HFFc6 (cell line): ENCODE measurements around the gene FRY. TPM values are rescaled to one million over a fixed set of nuclear protein-coding genes. Genes with fewer than 3 reads are reported as not detected.

Experiments
- DNase-seq: peaks from one replicate; pipeline ENCODE4 v3.0.0-alpha.2; 2018
- H3K27ac Mint-ChIP-seq: 2 replicates; pipeline ENCODE4 v1.8.0; 2020; ENCODE audit warnings: mild to moderate bottlenecking, mixed read lengths
- H3K27me3 Mint-ChIP-seq: 2 replicates; pipeline ENCODE4 v1.8.0; 2021; ENCODE audit warnings: mild to moderate bottlenecking, moderate library complexity, mixed read lengths; ENCODE audit not compliant: insufficient read depth
- H3K36me3 Mint-ChIP-seq: 2 replicates; pipeline ENCODE4 v1.8.0; 2021; ENCODE audit warnings: low read depth, mixed read lengths
- H3K4me1 Mint-ChIP-seq: 2 replicates; pipeline ENCODE4 v1.8.0; 2020; ENCODE audit warnings: low read depth, mixed read lengths
- H3K4me3 Mint-ChIP-seq: 2 replicates; pipeline ENCODE4 v1.8.0; 2020; ENCODE audit warnings: mild to moderate bottlenecking, moderate library complexity, mixed read lengths
- H3K9me3 Mint-ChIP-seq: 2 replicates; pipeline ENCODE4 v1.8.0; 2020; ENCODE audit warnings: mild to moderate bottlenecking, mixed read lengths
- CTCF ChIP-seq: fragments of 200-600 bp; sonication (generic); IDR thresholded peaks from 2 replicates; pipeline ENCODE4 v1.5.0; 2021; ENCODE audit warnings: antibody characterized with exemption, mild to moderate bottlenecking
- total RNA-seq, 6 experiments: library from RNA; stranded (reverse); fragmentation: NEBNext Ultra II Directional; extraction: Animal tissue kit (Norgen Biotek cat#: 25700); gene quantifications; 2 replicates in 1 of 6; 3 replicates in 5 of 6; pipeline ENCODE4 v1.2.3, GENCODE V29; 2021

Gene FRY
- total RNA-seq, 6 experiments from 2014 or later: 12.3 to 19.2 (median 13.8) TPM

- Mint-ChIP-seq H3K4me3 (no peak overlapping the region), H3K4me1 (peaks cover 16% of the 10 kb centered on the region), H3K36me3 (peaks cover 8% of the 10 kb centered on the region), H3K27me3 (no peaks in the 10 kb centered on the region), H3K9me3 (no peaks in the 10 kb centered on the region), H3K27ac (no peak overlapping the region)
- DNase-seq: no peak
- TF ChIP-seq CTCF: no peak
These were observed 200.7 kb downstream of the FRY start for GRCh38 chr13:32232263-32232662.

GRCh38 chr13:32233062-32233461 is 201.5 kb downstream of the FRY start:
- Mint-ChIP-seq H3K4me1 (peaks cover 12% of the 10 kb centered on the region), H3K9me3 (no peaks in the 10 kb centered on the region), H3K27ac (no peak overlapping the region), H3K4me3 (no peak overlapping the region), H3K27me3 (no peaks in the 10 kb centered on the region), H3K36me3 (peaks cover 10% of the 10 kb centered on the region)
- no peak for TF ChIP-seq CTCF
- no peak for DNase-seq

GRCh38 chr13:32234914-32235313 is 203.3 kb downstream of the FRY start:
- no peak overlapping the region for H3K27ac Mint-ChIP-seq
- H3K4me3 Mint-ChIP-seq: no peak overlapping the region
- H3K27me3 Mint-ChIP-seq: no peaks in the 10 kb centered on the region
- TF ChIP-seq CTCF: no peak
- H3K4me1 Mint-ChIP-seq: no peaks in the 10 kb centered on the region
- H3K9me3 Mint-ChIP-seq: no peaks in the 10 kb centered on the region
- H3K36me3 Mint-ChIP-seq: peaks cover 15% of the 10 kb centered on the region
- DNase-seq: no peak

GRCh38 chr13:32237681-32238080 is 206.1 kb downstream of the FRY start:
- Mint-ChIP-seq H3K4me3 (no peak overlapping the region), H3K36me3 (peaks cover 9% of the 10 kb centered on the region), H3K27ac (no peak overlapping the region), H3K27me3 (no peaks in the 10 kb centered on the region), H3K4me1 (no peaks in the 10 kb centered on the region), H3K9me3 (no peaks in the 10 kb centered on the region)
- no peak for TF ChIP-seq CTCF
- no peak for DNase-seq

GRCh38 chr13:32243695-32244094 is 212.1 kb downstream of the FRY start:
- Mint-ChIP-seq H3K27me3 (peaks cover 2% of the 10 kb centered on the region; the same call in 1 of the 2 replicates), H3K4me3 (no peak overlapping the region), H3K9me3 (no peaks in the 10 kb centered on the region), H3K27ac (no peak overlapping the region), H3K36me3 (peaks cover 5% of the 10 kb centered on the region; the same call in 1 of the 2 replicates), H3K4me1 (peaks cover 16% of the 10 kb centered on the region)
- no peak for TF ChIP-seq CTCF
- no peak for DNase-seq

GRCh38 chr13:32245555-32245954 is 214.0 kb downstream of the FRY start:
- Mint-ChIP-seq H3K9me3 (no peaks in the 10 kb centered on the region), H3K27ac (no peak overlapping the region), H3K27me3 (peaks cover 2% of the 10 kb centered on the region), H3K4me1 (peaks cover 16% of the 10 kb centered on the region), H3K36me3 (peaks cover 8% of the 10 kb centered on the region; the same call in 1 of the 2 replicates), H3K4me3 (no peak overlapping the region)
- TF ChIP-seq CTCF: no peak
- DNase-seq: no peak
